GM10248 (cell line): ENCODE results near the gene MGRN1.

Experiments
- CTCF ChIA-PET: fragments of 300-600 bp; sonication (Branson Sonifier 250); formaldehyde crosslinking; extraction: SDS; loops from one replicate; lab custom pipeline; 2021; ENCODE audit warnings: antibody characterized with exemption; lab: Yijun Ruan, JAX
- POLR2A ChIA-PET: fragments of 350-650 bp; sonication (Branson Sonifier 250); formaldehyde crosslinking; extraction: SDS; loops from one replicate; lab custom pipeline; 2020; ENCODE audit warnings: antibody characterized with exemption; lab: Yijun Ruan, JAX
- DNase-seq: peaks from one replicate; pipeline ENCODE4 v3.0.0; 2012; ENCODE audit errors: extremely low spot score
- CTCF ChIP-seq: IDR thresholded peaks from 2 replicates; pipeline ENCODE4 v1.5.1; 2012; ENCODE audit warnings: mild to moderate bottlenecking, low read depth; ENCODE audit errors: extremely low read depth, missing control alignments, control extremely low read depth

Gene MGRN1

GRCh38 chr16:4695473-4696171 is 71.0 kb downstream of the MGRN1 start:
- POLR2A ChIA-PET: no interaction called here
- TF ChIP-seq CTCF: no peak
- CTCF ChIA-PET: interaction anchor here (0.9 to 2.4 kb wide), 5 partner anchors 10 to 26 kb away, joined by 3 to 11 read pairs (median 3); no protein-coding TSS in a partner anchor
- DNase-seq: no peak

- POLR2A ChIA-PET: no interaction called here
- CTCF ChIA-PET: interaction anchor here (1.0 to 2.4 kb wide), 4 partner anchors 9 to 25 kb away, joined by 3 to 11 read pairs (median 4); no protein-coding TSS in a partner anchor
- TF ChIP-seq CTCF: no peak
- DNase-seq: no peak
These were observed 71.7 kb downstream of the MGRN1 start for GRCh38 chr16:4696172-4696904.

GRCh38 chr16:4696905-4697847 is 72.5 kb downstream of the MGRN1 start:
- no peak for TF ChIP-seq CTCF
- ChIA-PET CTCF (interaction anchor here (1.0 to 2.4 kb wide), 3 partner anchors 9 to 47 kb away, joined by 3 to 11 read pairs (median 3); no protein-coding TSS in a partner anchor), POLR2A (no interaction called here)
- DNase-seq: no peak

GRCh38 chr16:4697848-4698291 is 73.2 kb downstream of the MGRN1 start:
- POLR2A ChIA-PET: no interaction called here
- CTCF ChIA-PET: interaction anchor here (1.2 kb wide), 1 partner anchor 48 kb away, joined by 3 read pairs; no protein-coding TSS in a partner anchor
- no peak for DNase-seq
- TF ChIP-seq CTCF: no peak

GRCh38 chr16:4698321-4699045 is 73.9 kb downstream of the MGRN1 start:
- POLR2A ChIA-PET: no interaction called here
- TF ChIP-seq CTCF: no peak
- CTCF ChIA-PET: no interaction called here
- no peak for DNase-seq
